Type B pancreatic cell (in vitro differentiated cells): ENCODE results near the gene FADS2. TPM values are rescaled to one million over a fixed set of nuclear protein-coding genes. Genes with fewer than 3 reads are reported as not detected.
A peak's percentile ranks its signal among the peaks of the same experiment; 100 is the strongest.

Experiments
- DNase-seq: peaks from one replicate; pipeline ENCODE4 v3.0.0; 2021; ENCODE audit warnings: mixed read lengths; ENCODE audit not compliant: unreplicated experiment; ENCODE audit errors: extremely low spot score
- H3K27ac Mint-ChIP-seq: 2 replicates; pipeline ENCODE4 v1.8.0; 2021; ENCODE audit warnings: mild to moderate bottlenecking, mixed read lengths
- H3K27me3 Mint-ChIP-seq: 2 replicates; pipeline ENCODE4 v1.8.0; 2021; ENCODE audit warnings: mixed read lengths
- H3K36me3 Mint-ChIP-seq: 2 replicates; pipeline ENCODE4 v1.8.0; 2021; ENCODE audit warnings: mixed read lengths
- H3K4me1 Mint-ChIP-seq: one replicate; pipeline ENCODE4 v1.8.0; 2021; ENCODE audit warnings: mixed read lengths; ENCODE audit not compliant: unreplicated experiment
- H3K4me3 Mint-ChIP-seq: 2 replicates; pipeline ENCODE4 v1.8.0; 2021; ENCODE audit warnings: mild to moderate bottlenecking, mixed read lengths
- H3K9me3 Mint-ChIP-seq: 2 replicates; pipeline ENCODE4 v1.8.0; 2021; ENCODE audit warnings: mixed read lengths
- long read RNA-seq: library from polyadenylated mRNA; unstranded; transcript quantifications from one replicate; pipeline ENCODE4 v2.0.0, GENCODE V29; 2020
- total RNA-seq: library from RNA; stranded (reverse); gene quantifications from 2 replicates; pipeline ENCODE4 v1.2.1, GENCODE V29; 2021; ENCODE audit warnings: low replicate concordance
- TF ChIP-seq, protein P1 (sequence below): fragments of 200-600 bp; sonication (generic); conservative IDR thresholded peaks from 2 replicates; pipeline ENCODE4 v1.5.0; 2021; ENCODE audit warnings: antibody characterized with exemption, mild to moderate bottlenecking

Gene FADS2
- total RNA-seq = 127 and 205 TPM in 2 replicates
- long read RNA-seq, partial matches to known transcripts = 0 of 9 reads
- long read RNA-seq, other reads (novel, unspliced or antisense) = 9 of 9 reads

DNA sequence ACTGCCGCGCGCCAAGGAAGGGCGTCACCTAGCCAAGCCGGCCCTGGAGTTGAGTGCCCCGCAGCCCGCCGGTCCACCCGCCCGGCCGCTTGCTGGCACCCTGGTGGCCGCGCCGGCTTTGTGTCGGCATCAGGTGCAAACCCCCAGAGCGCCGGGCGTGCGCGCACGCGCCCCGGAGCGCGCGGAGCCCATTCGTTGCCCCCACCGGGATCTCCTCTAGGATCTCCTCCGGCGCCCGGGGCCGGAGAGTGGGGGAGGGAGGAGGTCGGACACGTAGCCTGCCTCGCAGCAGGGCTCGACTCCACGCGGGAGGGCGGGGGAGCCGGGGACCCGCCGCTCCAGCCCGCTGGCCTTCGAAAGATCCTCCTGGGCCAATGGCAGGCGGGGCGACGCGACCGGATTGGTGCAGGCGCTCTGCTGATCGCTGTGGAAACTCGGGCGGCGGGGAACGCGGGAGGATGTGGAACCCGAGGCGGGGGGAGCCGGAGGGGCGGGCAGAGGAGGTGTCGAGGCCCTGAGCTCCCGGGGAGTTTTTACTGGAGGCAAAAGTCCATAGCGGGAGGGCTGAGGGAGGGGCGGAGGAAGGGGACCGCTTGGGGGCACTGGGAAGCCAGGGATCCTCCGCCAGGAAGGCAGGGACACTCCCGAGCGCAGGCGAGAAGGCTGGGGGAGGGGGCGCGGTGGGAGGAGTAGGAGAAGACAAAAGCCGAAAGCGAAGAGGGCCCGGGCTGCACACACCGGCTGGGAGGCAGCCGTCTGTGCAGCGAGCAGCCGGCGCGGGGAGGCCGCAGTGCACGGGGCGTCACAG, at the start of gene FADS2:
Gene FADS2 (plus strand): TSS at position 730 of the 808 bp plus-strand sequence. CDS start 91 bp downstream, outside the sequence.
- Mint-ChIP-seq H3K9me3 (no peaks in the 10 kb centered on the region), H3K4me1 (peaks cover 36% of the 10 kb centered on the region), H3K36me3 (no peaks in the 10 kb centered on the region), H3K27me3 (no peaks in the 10 kb centered on the region), H3K27ac (peak within 1 kb of the TSS; percentile 90), H3K4me3 (peak within 1 kb of the TSS; percentile 94)
- peak; percentile 93 for DNase-seq
- TF ChIP-seq, protein P1, sequence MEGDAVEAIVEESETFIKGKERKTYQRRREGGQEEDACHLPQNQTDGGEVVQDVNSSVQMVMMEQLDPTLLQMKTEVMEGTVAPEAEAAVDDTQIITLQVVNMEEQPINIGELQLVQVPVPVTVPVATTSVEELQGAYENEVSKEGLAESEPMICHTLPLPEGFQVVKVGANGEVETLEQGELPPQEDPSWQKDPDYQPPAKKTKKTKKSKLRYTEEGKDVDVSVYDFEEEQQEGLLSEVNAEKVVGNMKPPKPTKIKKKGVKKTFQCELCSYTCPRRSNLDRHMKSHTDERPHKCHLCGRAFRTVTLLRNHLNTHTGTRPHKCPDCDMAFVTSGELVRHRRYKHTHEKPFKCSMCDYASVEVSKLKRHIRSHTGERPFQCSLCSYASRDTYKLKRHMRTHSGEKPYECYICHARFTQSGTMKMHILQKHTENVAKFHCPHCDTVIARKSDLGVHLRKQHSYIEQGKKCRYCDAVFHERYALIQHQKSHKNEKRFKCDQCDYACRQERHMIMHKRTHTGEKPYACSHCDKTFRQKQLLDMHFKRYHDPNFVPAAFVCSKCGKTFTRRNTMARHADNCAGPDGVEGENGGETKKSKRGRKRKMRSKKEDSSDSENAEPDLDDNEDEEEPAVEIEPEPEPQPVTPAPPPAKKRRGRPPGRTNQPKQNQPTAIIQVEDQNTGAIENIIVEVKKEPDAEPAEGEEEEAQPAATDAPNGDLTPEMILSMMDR = peak; percentile 63

DNA sequence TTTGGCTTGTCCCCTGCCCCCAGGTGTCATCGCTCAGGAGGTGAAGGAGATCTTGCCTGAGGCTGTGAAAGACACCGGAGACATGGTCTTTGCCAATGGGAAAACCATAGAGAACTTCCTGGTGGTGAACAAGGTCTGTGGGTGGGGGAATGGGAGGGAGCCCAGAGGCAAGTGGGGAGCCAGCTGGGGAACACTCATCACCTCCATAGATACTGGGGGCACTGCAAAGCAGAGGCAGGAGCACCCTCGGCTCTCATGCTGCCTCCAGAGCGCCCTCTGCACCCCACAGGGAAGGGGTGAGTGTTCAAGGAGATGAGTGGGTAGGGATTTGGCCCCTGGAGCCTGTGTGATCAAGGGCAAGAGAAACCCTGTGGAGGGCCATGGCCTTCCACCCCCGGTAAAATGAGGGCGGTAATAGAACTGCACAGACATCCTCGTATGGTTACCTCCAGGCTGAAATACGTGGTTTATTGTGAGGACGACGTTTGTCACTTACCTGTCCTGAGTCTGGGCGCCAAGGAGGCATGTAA, 49.7 kb upstream of the FADS2 start:
- Mint-ChIP-seq H3K9me3 (no peaks in the 10 kb centered on the region), H3K4me1 (peaks cover 18% of the 10 kb centered on the region), H3K36me3 (peaks cover 6% of the 10 kb centered on the region), H3K27ac (no peak overlapping the region), H3K4me3 (no peak overlapping the region), H3K27me3 (no peaks in the 10 kb centered on the region)
- TF ChIP-seq, protein P1 = no peak
- no peak for DNase-seq

DNA sequence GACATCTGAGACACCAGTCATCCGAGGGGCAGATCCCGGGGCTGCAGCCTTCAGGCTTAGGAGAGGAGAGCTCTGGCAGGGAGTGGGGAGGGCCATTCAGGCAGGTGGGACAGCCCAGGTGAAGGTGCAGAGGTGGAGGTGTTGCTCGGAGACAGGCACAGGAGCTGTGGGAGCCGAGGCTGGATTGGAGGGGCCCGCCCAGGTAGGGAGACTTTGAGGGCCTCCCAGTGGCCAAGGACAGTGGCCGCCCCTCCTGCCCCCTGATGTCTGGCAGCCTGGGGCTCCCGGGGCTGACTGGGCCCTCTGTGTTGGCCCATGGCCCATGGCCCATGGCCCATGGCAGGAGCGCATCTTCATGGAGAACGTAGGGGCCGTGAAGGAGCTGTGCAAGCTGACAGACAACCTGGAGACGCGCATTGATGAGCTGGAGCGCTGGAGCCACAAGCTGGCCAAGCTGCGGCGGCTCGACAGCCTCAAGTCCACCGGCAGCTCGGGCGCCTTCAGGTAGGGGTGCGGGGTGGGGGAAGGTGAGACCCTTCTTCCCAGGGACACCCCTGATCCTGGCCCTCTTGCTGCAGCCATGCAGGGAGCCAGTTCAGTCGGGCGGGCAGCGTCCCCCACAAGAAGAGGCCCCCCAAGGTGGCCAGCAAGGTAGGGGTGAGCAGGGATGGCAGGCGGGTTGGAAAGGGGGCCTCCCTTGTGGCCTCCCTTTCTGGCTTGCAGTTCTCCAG, 49.0 kb upstream of the FADS2 start:
- TF ChIP-seq, protein P1 = no peak
- H3K4me1 Mint-ChIP-seq = peaks cover 18% of the 10 kb centered on the region
- no peak overlapping the region for H3K27ac Mint-ChIP-seq
- DNase-seq = no peak
- peaks cover 6% of the 10 kb centered on the region for H3K36me3 Mint-ChIP-seq
- H3K9me3 Mint-ChIP-seq = no peaks in the 10 kb centered on the region
- no peaks in the 10 kb centered on the region for H3K27me3 Mint-ChIP-seq
- no peak overlapping the region for H3K4me3 Mint-ChIP-seq

DNA sequence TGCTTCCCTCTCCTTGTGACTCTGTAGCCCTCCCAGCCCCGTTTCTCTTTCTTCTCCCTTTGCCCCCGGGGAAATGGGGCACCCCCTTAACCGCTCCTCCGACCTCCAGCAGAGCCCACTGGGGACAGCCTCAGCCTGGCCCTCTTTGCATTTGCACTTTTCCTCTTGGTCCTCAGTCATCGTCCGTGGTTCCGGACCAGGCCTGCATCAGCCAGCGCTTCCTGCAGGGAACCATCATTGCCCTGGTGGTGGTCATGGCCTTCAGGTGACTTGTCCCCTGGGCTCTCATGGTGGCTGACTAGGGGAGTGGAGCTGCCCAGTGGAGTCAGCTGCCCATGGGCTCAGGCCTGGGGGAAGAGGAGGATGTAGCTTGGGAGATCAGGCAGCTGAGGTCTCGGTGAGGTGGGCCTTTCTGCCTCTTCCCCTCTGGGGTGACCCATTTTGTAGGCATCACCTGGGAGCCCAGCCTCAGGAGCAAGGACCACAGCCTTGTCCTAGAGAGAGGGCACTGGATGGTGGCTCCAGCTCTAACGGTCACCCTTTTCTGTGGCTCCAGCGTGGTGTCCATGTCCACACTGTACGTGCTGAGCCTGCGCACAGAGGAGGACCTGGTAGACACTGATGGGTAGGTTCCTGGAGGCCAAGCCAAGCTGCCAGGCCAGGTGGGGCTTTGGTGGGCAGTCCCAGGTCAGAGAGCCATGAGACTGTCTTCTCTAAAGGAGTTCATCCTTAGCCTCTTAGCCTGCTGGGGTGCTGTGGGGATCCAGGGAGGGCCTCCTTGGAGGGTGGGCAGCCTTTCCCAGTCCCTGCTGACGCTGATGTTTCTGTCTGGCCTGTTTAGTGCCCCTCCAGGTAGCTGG, 48.2 kb upstream of the FADS2 start:
- no peak overlapping the region for H3K27ac Mint-ChIP-seq
- H3K36me3 Mint-ChIP-seq = peaks cover 8% of the 10 kb centered on the region
- TF ChIP-seq, protein P1 = no peak
- no peaks in the 10 kb centered on the region for H3K27me3 Mint-ChIP-seq
- no peaks in the 10 kb centered on the region for H3K9me3 Mint-ChIP-seq
- DNase-seq = no peak
- no peak overlapping the region for H3K4me3 Mint-ChIP-seq
- H3K4me1 Mint-ChIP-seq = peaks cover 17% of the 10 kb centered on the region

DNA sequence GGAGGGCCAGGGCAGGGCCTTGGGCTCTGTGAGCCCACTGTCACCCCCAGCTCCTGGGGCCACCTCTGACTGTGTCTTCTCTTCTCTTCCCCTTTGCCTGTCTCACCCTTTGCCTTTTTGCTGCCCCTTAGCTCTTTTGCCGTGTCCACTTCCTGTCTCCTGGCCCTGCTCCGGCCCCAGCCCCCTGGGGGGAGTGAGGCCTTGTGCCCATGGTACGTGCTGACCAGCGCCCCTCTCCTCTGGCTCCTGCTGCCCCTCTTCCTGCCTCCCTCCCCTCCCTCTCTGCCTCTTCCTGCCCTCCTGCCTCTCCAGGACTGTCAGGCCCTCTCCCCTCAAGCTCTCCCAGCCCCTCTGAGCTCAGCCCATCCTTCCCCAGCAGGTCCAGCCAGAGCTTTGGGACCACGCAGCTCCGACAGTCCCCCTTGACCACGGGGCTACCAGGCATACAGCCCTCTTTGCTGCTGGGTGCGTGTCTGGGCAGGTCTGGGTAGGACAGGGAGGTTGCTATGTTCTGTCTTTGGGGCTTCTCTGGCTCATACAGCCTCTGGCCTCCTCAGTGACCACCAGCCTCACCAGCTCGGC, 47.4 kb upstream of the FADS2 start:
- TF ChIP-seq, protein P1 = no peak
- H3K27ac Mint-ChIP-seq = no peak overlapping the region
- no peaks in the 10 kb centered on the region for H3K9me3 Mint-ChIP-seq
- no peak overlapping the region for H3K4me3 Mint-ChIP-seq
- H3K36me3 Mint-ChIP-seq = peaks cover 9% of the 10 kb centered on the region
- no peaks in the 10 kb centered on the region for H3K27me3 Mint-ChIP-seq
- H3K4me1 Mint-ChIP-seq = peaks cover 10% of the 10 kb centered on the region
- no peak for DNase-seq
